Esophagus squamous epithelium (tissue), 5 donors: ENCODE data around the gene KCNQ4. TPM values are rescaled to one million over a fixed set of nuclear protein-coding genes. Genes with fewer than 3 reads are reported as not detected.

ENCODE experiments used
- DNase-seq: peaks from one replicate; lab custom pipeline; 2025; lab: John Stamatoyannopoulos, UW
- H3K27ac ChIP-seq, 4 donors: fragments of 200-600 bp; sonication (generic); one replicate each; pipeline ENCODE4 v1.5.1; 2016 to 2019; ENCODE audit warnings: mild to moderate bottlenecking in 1 of 4
- H3K27me3 ChIP-seq, 4 donors: fragments of 200-600 bp; sonication (generic); 1 replicate in 3 of 4; 2 replicates in 1 of 4; pipeline versions ENCODE4 v1.5.1 to v1.6.0; 2017 to 2021; ENCODE audit warnings: antibody characterized with exemption in 1 of 4
- H3K36me3 ChIP-seq, 3 donors: fragments of 200-600 bp; sonication (generic); one replicate each; pipeline ENCODE4 v1.5.1; 2016 to 2019
- H3K4me1 ChIP-seq, 3 donors: fragments of 200-600 bp; sonication (generic); one replicate each; pipeline ENCODE4 v1.5.1; 2017 to 2019
- H3K4me3 ChIP-seq, 4 donors: fragments of 200-600 bp; sonication (generic); 1 replicate in 3 of 4; 2 replicates in 1 of 4; pipeline ENCODE4 v1.5.1; 2016 to 2019; ENCODE audit warnings: mild to moderate bottlenecking in 2 of 4, moderate library complexity in 1 of 4
- H3K9me3 ChIP-seq, 3 donors: fragments of 200-600 bp; sonication (generic); one replicate each; pipeline ENCODE4 v1.5.1; 2016 to 2019
- POLR2A ChIP-seq, 4 donors: fragments of 450-650 bp; IDR thresholded peaks; one replicate each; pipeline ENCODE4 v1.6.1; 2017; ENCODE audit warnings: antibody characterized with exemption in 4 of 4, mild to moderate bottlenecking in 4 of 4, moderate library complexity in 3 of 4
- WGBS, 2 donors: methylation state at CpG; one replicate each; pipeline ENCODE4 v1.1.5; 2018; 5-methylcytosine and 5-hydroxymethylcytosine counted together
- intact Hi-C: fragments of 100-400 bp; cut with DNase I; formaldehyde crosslinking; loops from one replicate; pipeline ENCODE4 v1.15.0; 2022
- total RNA-seq, 4 donors: library from RNA; depleted of rRNA; stranded (reverse); fragments of >200 nt; gene quantifications; one replicate each; pipeline ENCODE4 v1.1.0, GENCODE V29; 2016
- TF ChIP-seq, protein P1 (sequence below), 6 experiments: fragments of 450-650 bp in 4 of 6; fragments of 200-600 bp in 2 of 6; sonication (generic) in 2 of 6; IDR thresholded peaks; one replicate each; pipeline ENCODE4 v1.5.1; 2016 to 2019; ENCODE audit warnings: antibody characterized with exemption in 6 of 6, mild to moderate bottlenecking in 4 of 6, moderate library complexity in 4 of 6
- donor health status: DM: yes; HTN: yes; CAD: no.

Gene KCNQ4
- total RNA-seq, 4 donors from 2014 or later, result 0.50 to 2.1 (median 0.81) TPM

DNA sequence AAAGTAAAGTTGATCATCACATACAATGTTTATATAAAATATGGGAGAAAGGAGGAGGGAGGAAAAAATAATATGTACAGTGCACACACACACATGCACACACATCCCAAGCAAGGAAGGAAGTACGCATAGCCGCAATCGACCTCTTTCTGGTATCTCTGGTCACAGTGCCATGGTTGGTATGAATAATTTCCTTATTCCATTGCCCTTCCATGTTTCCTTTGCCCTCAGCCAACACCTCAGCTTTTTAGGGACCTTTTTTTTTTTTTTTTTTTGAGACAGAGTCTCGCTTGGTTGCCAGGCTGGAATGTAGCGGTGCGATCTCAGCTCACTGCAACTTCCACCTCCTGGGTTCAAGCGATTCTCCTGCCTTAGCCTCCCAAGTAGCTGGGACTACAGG lies 58.0 kb downstream of the KCNQ4 start:
- H3K4me1 ChIP-seq, result peaks cover 0 to 4% (median 0%) of the 10 kb centered on the region in 3 donors
- H3K36me3 ChIP-seq, result no peaks in the 10 kb centered on the region
- peaks cover 0 to 4% (median 0%) of the 10 kb centered on the region in 4 donors for H3K27me3 ChIP-seq
- TF ChIP-seq, protein P1, sequence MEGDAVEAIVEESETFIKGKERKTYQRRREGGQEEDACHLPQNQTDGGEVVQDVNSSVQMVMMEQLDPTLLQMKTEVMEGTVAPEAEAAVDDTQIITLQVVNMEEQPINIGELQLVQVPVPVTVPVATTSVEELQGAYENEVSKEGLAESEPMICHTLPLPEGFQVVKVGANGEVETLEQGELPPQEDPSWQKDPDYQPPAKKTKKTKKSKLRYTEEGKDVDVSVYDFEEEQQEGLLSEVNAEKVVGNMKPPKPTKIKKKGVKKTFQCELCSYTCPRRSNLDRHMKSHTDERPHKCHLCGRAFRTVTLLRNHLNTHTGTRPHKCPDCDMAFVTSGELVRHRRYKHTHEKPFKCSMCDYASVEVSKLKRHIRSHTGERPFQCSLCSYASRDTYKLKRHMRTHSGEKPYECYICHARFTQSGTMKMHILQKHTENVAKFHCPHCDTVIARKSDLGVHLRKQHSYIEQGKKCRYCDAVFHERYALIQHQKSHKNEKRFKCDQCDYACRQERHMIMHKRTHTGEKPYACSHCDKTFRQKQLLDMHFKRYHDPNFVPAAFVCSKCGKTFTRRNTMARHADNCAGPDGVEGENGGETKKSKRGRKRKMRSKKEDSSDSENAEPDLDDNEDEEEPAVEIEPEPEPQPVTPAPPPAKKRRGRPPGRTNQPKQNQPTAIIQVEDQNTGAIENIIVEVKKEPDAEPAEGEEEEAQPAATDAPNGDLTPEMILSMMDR (IDR thresholded peaks at IDR 0.05), result no peak
- TF ChIP-seq POLR2A (IDR thresholded peaks at IDR 0.05), result no peak
- H3K4me3 ChIP-seq, result no peak overlapping the region
- no peak overlapping the region for H3K27ac ChIP-seq
- H3K9me3 ChIP-seq, result peaks cover 0 to 3% (median 0%) of the 10 kb centered on the region in 3 donors
- no peak for DNase-seq
- intact Hi-C loops, result loop anchor here (5.0 to 10.0 kb wide), 2 partner anchors 237 to 406 kb away; no protein-coding TSS in a partner anchor
- 72 to 78% methylated on average over 6 to 7 of the region's 7 CpGs for WGBS, 2 donors

DNA sequence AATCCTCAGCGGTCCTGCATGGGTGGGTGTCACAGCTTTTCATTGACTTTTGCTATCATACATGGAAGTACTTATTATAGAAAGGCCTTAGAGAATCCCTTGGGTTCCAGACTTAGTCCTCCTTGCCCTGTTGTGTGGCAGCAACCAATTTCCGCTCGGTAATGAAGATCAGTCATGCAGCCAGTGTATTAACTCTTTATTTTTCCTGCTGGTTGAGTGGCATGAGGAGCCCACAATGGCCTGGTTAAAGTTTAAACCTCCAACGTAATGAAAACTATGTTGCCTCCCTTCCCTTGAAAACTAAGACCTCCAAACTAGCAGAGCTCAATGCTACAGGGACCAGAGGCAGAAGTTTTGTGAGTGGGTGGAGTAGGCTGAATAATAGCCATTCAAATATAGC lies 58.6 kb downstream of the KCNQ4 start:
- H3K27ac ChIP-seq, result no peak overlapping the region
- 71 to 79% methylated on average over 4 of the region's 4 CpGs for WGBS, 2 donors
- no peaks in the 10 kb centered on the region for H3K36me3 ChIP-seq
- peaks cover 0 to 4% (median 0%) of the 10 kb centered on the region in 3 donors for H3K4me1 ChIP-seq
- TF ChIP-seq POLR2A (IDR thresholded peaks at IDR 0.05), result no peak
- TF ChIP-seq, protein P1 (IDR thresholded peaks at IDR 0.05), result no peak
- DNase-seq, result no peak
- peaks cover 0 to 4% (median 0%) of the 10 kb centered on the region in 4 donors for H3K27me3 ChIP-seq
- no peak overlapping the region for H3K4me3 ChIP-seq
- H3K9me3 ChIP-seq, result peaks cover 0 to 3% (median 0%) of the 10 kb centered on the region in 3 donors
- intact Hi-C loops, result loop anchor here (5.0 to 10.0 kb wide), 2 partner anchors 237 to 405 kb away; no protein-coding TSS in a partner anchor

DNA sequence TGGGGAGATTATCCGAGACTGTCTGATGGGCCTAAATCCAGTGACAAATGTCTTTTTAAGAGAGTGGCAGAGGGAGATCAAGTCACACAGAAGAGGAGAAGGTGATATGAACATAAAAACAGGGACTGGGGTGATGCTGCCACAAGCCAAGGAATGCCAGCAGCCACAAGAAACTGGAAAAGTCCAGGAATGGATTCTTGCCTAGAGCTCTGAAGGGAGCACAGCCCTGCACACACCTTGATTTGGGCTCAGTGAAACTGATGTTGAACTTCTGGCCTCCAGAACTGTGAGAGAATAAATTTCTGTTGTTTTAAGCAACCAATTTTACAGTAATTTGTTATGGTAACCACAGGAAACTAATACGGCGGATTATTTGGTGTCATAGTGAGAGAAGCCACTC lies 59.1 kb downstream of the KCNQ4 start:
- no peak for DNase-seq
- intact Hi-C loops, result loop anchor here (5.0 to 10.0 kb wide), 2 partner anchors 238 to 405 kb away; no protein-coding TSS in a partner anchor
- H3K9me3 ChIP-seq, result peaks cover 0 to 3% (median 0%) of the 10 kb centered on the region in 3 donors
- no peak overlapping the region for H3K27ac ChIP-seq
- TF ChIP-seq, protein P1 (IDR thresholded peaks at IDR 0.05), result no peak
- no peak for TF ChIP-seq POLR2A (IDR thresholded peaks at IDR 0.05)
- H3K4me3 ChIP-seq, result no peak overlapping the region
- peaks cover 0 to 4% (median 0%) of the 10 kb centered on the region in 3 donors for H3K4me1 ChIP-seq
- WGBS, 2 donors, result 90 to 98% methylated on average over 3 of the region's 3 CpGs
- H3K27me3 ChIP-seq, result peaks cover 0 to under 1% (median 0%) of the 10 kb centered on the region in 4 donors
- no peaks in the 10 kb centered on the region for H3K36me3 ChIP-seq

DNA sequence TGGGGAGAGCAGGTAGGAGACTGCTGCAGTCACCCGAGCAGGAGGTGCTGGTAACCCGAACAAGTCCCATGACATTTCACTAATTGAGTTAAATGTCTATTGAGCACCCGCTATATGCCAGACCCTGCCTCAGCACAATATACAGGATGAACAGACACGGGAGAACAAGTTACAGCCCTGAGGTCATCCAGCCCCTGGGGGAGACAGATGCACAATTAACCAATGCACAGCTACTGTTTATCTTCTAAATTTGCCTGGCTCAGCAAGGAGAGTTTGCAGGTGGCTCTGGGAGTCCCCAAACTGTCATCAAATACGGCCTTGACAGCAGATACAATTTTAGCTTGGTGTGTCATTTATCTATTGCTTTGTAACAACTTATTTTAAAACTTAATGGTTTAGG lies 60.5 kb downstream of the KCNQ4 start:
- 55 to 73% methylated on average over 5 of the region's 5 CpGs for WGBS, 2 donors
- Histone ChIP-seq H3K9me3 (peaks cover 0 to 3% (median 0%) of the 10 kb centered on the region in 3 donors), H3K4me3 (no peak overlapping the region), H3K27me3 (no peaks in the 10 kb centered on the region), H3K27ac (no peak overlapping the region), H3K36me3 (no peaks in the 10 kb centered on the region), H3K4me1 (peaks cover 0 to 4% (median 0%) of the 10 kb centered on the region in 3 donors)
- intact Hi-C loops, result loop anchor here (5.0 to 10.0 kb wide), 2 partner anchors 239 to 403 kb away; no protein-coding TSS in a partner anchor
- TF ChIP-seq, protein P1 (IDR thresholded peaks at IDR 0.05), result no peak
- TF ChIP-seq POLR2A (IDR thresholded peaks at IDR 0.05), result no peak
- no peak for DNase-seq
